NOMO-1 (cell line): ENCODE data around the gene C1orf174.

Source experiments
- DNase-seq, 2 experiments: peaks; one replicate each; lab custom pipeline; 2025; ENCODE audit not compliant: unreplicated experiment in 2 of 2; lab: John Stamatoyannopoulos, UW

Gene C1orf174

DNA sequence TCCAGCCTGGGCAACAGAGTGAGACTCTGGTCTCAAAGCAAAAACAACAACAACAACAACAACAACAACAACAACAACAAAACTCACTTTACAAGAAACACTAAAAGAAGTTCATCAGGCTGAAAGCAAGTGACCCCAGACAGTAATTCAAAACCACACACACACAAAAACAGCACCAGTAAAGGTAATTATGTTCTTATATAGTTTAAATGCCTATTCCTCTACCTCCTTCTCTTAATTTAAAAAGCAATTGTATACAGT is 1.7 kb downstream of the C1orf174 start:
- DNase-seq: no peak

DNA sequence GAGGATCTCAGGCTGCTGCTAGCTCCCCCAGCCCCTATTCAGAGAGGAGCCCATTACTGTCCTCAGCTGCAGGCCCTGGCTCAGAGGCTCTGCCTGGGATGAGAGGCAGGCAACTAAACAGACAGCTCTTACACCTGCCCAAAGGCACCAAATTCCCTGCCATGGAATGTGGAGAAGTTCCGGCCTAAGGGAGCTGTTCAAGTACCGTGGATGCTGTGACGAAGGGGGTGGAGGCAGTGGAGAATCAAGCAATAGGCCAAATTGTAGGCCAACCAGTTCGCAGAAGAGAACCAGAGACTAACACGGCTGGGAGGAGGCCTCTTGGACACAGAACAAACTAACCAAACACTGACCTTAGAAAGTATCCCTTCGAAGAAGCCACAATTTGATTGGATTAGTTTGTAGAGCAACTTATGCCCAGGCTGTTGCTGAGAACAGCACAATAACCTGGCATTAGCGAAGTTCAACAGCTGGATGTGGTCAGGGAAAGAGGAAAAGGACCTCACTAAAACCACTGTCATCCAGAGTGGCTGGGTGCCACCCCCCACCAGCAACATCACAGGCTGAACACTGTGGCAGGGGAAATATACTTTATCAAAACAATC is 3.6 kb downstream of the C1orf174 start:
- DNase-seq: no peak

DNA sequence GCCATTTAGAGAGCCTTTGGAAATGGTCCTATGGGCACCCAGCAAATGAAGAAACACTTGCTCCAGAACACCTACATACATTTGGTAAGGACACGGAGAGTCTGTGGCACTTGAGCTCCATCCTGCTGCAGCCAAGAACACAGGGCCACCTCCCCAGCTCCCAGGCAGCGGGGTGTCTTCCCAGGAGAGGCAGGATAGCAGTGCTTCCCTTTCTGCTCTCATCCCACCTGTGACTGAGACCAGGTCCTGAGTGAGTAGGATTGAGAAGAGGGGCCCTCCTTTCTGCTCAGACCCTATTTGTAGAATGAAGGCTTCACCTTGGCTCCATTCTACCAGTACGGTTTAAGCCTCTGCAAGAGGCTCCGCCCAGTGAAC is 4.1 kb downstream of the C1orf174 start:
- no peak for DNase-seq

DNA sequence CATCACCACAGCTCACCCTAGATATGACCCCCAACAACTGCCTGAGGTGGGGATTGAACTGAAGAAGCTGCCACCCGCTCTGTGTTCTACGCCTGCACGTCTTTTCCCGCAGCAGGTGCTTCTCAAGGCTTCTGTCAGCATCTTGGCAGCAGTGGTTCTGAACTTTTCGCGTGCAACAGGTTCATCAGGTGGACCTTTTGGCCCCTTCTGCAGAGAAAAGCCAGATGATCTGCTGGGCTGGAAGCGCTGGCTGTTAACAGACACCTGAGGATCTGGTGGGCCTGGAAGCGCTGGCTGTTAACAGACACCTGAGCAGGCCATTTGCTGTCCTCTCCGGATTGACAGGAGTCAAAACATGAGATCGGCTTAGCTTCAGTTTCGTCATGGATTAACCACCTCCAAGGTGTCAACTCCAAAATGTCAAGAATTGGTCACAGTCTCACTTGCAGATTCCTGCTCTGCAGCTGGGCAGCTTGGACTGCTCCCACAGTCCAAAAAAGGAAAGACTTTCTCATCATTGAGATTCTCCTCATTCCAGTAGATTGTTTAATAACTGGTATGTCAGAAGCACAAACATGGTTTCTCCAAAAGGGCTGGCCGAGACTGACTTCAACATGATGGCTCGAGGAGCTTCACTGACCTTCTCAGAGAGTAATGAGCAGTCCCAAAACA is 4.7 kb downstream of the C1orf174 start:
- DNase-seq: no peak

DNA sequence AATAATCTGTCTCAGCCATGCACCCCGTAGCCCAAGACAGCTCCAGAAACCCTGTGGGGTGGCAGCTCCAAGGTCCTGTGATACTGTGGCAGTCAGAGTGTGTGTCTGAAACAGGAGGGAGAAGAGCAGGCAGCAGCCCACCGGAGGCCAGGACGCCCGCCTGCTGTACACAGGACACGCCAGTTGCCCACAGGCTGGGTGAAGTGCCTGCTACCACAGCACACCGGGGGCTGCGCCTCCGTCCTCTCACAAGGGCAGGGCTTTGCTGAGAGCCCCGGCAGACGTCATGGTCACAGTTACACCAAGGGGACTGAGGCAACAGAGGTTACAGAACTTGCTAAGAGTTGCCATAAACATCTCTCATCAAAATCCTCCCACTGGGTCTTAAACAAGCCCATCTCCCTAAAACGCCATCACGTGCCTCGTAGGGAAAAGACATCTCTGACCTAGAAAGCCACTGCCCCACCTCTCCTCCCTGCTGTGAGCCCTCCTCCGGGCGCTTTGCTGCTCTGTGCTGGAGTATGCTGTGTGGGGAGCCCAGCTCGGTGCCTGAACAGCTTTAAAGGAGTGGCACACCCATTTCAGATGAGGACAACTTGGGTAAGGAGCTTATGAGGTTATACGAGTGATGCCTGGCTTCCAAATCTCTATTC is 5.3 kb downstream of the C1orf174 start:
- DNase-seq: no peak

DNA sequence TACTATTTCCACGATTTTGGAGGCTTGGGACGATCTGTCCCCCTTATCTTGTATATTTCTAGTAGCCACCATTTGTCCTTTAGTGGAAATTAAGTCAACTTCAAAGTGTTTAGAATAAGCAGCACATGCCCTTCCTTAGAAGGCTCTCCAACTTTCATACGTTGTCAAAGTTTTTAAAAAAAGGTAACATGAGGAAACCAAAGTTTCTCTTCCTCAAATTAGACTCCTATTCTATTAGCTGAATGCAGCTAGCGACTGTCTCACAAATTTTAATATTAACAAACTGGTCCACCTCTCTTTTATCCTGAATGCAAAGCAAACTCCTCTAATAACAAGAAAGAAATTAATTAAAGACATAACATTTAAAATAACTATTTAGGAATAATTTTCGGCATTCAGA is 6.9 kb downstream of the C1orf174 start:
- peak in 1 of 2 experiments; percentile 26 for DNase-seq

DNA sequence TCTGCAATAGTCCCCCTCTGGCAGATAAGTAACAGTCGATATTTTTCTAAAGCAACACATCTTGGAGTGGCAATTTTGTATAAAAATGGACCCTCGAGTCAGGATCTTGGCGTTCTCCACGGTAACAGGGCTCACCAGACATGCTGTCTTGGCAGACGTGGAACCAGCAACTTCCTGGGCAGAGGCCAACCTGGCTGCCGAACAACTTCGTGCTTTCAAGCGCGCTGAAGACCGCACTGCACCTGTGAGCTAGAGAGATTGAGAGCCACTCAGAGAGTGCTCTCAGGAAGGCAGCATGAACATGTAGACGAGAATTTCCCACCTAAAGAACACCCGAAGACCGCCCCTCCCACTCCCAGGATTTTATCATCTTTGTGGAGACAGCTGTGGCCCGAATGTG is 7.3 kb downstream of the C1orf174 start:
- no peak for DNase-seq

DNA sequence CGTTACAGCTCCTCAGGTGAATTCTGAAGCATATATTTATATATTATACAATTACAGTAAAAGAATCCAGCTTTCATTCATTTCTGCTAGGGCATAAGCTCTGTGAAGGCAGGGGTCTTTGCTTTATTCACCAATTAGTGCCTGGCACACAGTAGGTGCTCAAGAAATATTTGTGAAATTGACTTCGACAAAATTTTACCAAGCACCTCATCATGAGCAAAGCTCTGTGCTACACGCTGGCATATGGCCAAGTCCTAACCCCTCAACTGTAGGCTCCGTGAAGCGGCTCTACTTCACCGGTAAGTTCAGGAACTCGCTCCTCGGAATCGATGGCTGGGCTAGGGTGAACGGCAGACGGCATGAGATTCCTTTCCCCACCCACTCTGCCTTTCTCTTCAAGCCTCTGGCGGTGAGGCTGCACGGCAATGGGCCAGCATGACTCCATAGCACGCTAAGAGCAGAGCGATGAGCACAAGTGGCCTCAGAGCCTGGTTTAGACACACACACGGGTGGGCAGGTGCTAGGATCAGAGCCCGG is 8.7 kb downstream of the C1orf174 start:
- no peak for DNase-seq

DNA sequence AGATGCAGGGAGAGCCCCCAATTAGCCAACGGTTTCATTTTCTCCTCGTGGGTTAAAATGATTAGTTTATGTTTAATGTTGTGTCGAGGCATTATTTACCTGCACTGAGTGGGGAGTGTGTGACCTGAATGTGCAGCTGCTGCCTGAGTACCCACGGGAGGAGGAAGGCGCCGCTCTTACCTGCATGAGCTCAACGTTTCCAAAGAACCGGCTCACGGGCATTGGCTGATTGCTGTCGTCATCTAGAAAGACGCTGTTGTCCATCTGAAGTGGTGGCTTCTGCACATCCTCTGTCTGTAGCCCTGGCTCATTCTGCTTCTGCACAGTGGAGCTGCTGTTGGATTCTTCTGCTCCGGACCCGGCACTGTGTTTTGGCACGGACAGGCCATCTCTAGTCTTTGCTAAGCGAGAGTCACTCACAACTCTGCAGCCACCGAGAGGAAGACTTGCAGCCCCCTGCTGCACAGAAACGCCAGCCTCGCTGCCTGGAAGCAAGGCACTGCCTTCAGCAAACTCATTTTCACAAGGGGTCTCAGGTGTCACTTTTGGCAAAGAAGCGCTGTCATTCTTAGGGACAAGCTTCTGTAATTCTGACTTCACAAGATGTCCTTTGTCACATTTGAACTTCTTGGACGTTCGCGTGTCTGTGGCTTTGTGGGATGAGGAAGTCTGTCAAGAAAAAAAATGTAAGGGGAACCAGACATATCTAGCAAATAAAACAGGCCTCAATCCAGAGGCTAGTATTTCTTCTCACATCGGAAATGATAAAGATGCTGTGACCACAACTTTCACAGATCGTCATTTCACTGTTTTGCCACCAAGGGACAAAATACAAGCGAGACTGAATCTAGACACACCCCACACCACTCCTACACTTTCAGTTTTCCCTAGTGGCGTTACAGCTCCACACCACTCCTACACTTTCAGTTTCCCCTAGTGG is 9.4 kb downstream of the C1orf174 start:
- peak; percentile 54 to 71 for DNase-seq

DNA sequence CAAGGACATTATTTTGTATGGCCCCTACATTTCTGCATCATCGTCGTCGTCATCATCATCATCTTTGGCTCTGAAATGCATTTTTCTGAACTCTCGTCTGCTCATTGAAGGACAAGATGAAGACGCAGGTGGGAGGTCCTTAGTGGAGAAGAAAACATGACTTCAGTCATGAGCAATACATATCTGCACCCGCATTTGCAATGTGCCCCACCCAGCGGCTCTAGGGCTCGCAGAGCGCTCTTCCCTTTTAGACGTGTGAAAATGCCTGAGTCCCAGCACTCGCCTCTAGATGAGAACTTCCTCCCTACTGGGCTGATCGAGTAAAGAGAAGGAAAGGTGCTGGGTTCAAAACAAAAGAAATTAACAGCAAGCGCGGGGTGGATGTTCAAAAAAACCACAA is 10.1 kb downstream of the C1orf174 start:
- DNase-seq: no peak

DNA sequence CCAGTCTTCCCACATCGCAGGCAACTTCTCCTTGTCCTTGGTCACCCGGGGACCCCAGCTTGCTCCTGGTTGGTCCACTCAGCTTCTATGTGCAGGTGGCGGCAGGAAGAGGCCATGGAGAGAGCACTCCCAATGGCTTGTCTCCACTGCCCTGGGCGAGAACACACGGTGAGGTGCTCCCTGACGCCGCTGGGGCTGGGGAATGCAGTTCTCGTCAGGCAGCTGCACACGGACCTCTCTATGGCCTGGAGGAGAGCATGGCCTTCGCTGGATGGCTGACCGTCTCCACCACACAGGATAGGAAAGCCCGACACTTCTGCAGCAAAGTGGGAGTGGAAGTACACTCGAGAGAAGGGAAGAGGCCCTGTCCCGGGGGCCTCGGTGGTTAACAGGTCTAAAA is 11.8 kb downstream of the C1orf174 start:
- no peak for DNase-seq

DNA sequence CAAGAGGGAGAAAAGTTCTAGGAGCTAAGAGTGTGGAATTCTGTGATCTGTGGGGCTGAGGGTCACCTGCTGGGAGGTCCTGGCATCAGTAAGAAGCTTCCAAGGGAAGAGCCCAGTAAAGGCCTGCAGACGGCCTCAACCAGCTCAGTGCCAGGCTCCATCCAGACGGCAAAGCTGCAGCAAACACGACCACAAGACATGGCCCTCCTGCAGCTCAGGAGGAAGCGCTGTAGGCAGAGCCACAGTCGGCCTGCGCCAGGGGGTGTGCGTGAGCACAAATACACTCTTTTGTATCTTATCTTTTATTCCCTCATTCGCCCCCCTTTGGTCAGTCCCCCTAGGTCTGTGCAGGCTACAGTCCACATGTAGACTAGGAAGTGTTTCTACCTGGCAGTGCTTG is 13.4 kb downstream of the C1orf174 start:
- DNase-seq: no peak

DNA sequence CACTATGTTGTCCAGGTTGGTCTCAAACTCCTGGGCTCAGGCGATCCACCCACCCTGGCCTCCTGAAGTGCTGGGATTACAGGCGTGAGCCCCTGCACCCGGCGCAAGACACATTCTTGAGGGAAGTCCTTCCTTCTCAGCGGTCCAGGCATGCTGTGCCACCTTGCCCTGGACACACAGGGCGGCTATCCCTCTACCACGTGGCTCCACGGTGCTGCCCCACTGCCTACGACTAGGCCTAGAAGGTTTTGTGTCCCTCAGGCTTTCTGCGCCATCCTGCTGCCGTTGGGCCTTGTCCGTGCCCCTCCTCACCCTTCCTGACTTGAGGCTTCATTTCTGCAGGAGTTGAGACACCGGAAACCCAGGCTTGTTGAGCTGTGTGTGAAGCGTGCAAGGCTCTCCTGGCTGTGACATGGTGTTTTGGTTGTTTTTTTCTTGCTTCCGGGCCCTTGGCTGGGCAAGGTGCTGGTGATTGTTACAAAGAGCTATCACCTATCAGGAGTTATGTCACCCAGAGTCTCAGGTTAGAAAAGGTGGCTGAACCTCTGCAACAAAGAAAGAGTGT is 13.9 kb downstream of the C1orf174 start:
- DNase-seq: no peak

DNA sequence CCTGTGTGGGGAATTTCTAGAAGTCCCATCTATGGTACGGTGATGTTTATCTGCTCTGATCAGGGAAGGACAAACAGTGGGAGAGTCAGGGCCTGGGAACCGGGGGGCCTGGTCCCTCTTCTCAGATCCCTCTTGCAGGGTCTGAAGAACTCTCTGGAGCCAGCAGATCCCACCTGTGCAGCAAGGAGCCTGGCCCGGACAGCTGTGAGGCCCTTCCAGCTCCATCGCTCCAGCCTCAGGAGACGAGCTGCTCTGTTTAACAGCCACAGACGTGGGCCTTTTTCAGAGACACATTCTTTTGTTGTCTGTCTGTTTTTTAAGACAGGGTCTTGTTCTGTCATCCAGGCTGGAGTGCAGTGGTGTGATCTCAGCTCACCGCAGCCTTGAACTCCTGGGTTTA is 14.5 kb downstream of the C1orf174 start:
- no peak for DNase-seq

DNA sequence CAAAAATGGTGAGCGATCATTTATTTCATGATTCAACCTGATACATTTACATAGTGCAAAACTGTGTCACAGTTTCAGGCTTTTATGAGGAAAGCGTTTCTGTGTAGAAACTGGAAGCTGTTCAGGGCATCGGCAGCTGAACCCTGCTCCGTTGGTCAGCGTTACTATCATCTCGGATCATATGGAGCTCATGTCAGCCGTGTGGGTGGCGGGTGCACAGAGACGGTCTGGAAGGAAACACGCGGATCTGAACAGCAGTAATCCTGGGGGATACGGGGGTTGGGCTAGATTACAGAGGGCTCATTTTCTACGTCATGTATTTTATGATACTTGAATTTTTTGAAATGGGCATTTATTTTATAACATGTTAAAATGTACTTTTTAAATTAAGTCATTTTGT is 15.1 kb downstream of the C1orf174 start:
- DNase-seq: no peak

DNA sequence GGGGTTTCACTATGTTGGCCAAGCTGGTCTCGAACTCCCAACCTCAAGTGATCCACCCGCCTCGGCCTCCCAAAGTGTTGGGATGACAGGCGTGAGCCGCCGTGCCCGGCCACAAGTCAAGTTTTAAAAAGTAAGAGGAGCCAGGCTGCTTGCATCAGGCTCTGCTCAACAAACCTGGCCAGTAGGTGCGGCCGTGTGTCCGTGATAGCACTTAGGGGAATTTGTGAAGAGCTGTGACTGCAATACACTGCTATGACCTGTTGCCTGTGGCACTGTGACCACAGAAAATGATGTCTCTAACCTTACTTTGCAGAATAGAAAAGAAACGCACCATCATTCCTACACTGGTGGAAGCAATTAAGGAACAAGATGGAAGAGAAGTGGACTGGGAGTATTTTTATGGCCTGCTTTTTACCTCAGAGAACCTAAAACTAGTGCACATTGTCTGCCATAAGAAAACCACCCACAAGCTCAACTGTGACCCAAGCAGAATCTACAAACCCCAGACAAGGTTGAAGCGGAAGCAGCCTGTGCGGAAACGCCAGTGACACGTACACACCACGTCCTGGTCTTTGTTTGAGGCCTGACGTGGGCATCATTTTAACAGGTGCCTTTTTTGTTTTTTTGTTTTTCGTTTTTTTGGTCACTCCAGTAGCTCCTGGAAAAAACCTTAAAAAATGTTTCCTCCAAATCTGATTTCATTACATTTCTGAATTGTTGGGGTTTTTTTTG is 16.7 kb downstream of the C1orf174 start:
- no peak for DNase-seq

DNA sequence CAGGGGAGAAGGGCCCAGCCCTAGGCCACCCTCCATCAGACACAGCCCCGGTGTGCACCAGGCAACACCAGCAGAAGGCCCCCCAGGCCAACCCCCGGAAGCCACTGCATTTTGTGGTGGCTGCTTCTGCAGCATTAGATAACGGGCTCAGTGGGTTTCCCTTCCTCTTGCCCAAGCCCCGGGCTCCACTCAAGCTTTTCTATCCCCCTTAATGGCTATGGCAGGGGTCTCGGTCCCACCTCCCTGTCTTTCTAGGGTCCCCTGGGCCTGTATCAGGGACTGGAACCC is 18.9 kb downstream of the C1orf174 start:
- DNase-seq: no peak

DNA sequence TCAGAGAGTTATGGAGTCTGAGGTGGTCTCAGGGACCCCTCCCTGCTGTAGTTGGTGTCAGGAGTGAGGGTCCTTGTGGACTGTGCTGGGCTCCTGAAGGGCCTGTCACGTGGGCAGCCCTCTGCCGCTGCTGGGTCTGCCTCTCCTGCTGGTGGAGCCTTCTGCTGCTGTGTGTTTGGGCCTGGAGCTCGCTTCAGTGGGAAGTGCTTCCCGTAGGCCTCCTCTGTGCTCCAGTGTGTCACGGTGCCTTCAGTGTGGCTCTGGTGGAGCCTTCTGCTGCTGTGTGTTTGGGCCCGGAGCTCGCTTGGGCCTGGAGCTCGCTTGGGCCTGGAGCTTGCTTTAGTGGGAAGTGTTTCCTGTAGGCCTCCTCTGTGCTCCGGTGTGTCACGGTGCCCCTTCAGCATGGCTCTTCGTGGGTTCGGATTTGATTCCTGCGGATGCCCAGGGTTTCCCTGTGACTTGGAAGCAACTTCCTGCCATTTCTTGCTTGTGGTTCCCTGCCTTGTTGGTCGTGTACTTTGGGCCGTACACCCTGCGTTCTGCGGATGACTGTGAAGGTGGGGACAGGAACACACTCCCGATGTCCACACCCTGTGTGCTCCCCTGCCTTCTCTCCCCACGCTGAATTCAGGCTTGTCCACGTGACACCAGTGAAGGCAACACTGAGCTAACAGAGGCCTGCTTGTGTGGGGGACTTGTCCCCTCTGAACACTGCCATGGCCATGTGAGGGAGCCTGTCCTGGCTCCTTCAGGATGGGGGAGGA is 19.5 kb downstream of the C1orf174 start:
- DNase-seq: no peak

DNA sequence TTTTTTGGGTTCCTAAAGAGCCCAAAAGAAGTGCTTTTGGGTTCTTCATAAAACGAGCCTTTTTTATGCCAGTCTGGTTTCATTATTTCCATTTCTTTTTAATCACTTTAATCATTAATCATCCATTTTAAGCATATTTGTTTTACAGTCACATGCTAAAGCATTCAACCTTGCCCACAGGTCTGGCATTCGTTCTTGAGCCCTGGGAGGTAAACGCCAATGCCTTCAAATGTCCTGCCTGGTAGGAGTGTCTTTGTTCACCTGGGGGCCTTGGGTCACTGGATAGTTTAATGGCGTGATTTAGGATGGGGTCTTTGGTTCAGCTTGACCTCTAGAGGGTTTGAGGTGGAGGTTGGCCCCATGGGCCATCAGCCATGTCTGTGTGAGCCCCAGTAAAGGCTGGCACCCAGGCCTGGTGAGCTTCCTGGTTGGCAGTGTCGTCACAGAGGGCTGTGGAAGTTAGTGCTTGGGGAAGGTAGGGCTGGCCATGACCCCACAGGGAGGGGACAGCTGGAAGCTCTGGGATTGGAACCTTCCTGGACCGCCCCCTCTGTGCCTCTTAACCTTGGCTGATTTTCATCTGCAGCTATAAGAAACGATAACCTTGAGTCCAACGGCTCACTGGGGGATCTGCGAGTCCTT is 20.2 kb downstream of the C1orf174 start:
- no peak for DNase-seq
